MM.1S (cell line): ENCODE data around the gene ACBD6.

Experiments
- DNase-seq: peaks from one replicate; pipeline ENCODE4 v3.0.0-alpha.2; 2015
- H2AFZ ChIP-seq: fragments of 300-600 bp; sonication (generic); 2 replicates; pipeline ENCODE4 v1.6.0; 2016; ENCODE audit warnings: antibody characterized with exemption, low read length
- H3F3A ChIP-seq: fragments of 300-600 bp; sonication (generic); 2 replicates; pipeline ENCODE4 v1.6.1; 2016; ENCODE audit warnings: mild to moderate bottlenecking, antibody characterized with exemption, low read length, moderate library complexity, mixed read lengths; ENCODE audit not compliant: insufficient read depth
- H3K27ac ChIP-seq: fragments of 300-600 bp; sonication (generic); 2 replicates; pipeline ENCODE4 v1.5.1; 2016; ENCODE audit warnings: mild to moderate bottlenecking, low read length
- H3K27me3 ChIP-seq: fragments of 300-600 bp; sonication (generic); replicated peaks from 2 replicates; pipeline ENCODE4 v1.6.0; 2016; ENCODE audit warnings: low read length; ENCODE audit not compliant: insufficient read depth
- H3K36me3 ChIP-seq: fragments of 300-600 bp; sonication (generic); replicated peaks from 2 replicates; pipeline ENCODE4 v1.6.1; 2016; ENCODE audit warnings: mild to moderate bottlenecking, low read length, mixed read lengths; ENCODE audit not compliant: insufficient read depth
- H3K4me1 ChIP-seq: fragments of 300-600 bp; sonication (generic); 2 replicates; pipeline ENCODE4 v1.6.1; 2016; ENCODE audit warnings: low read length, mixed read lengths
- H3K4me2 ChIP-seq: fragments of 300-600 bp; sonication (generic); 2 replicates; pipeline ENCODE4 v1.6.0; 2016; ENCODE audit warnings: low read depth, low read length
- H3K4me3 ChIP-seq: fragments of 300-600 bp; sonication (generic); 2 replicates; pipeline ENCODE4 v1.5.1; 2016; ENCODE audit warnings: low read length, mixed read lengths
- H3K79me2 ChIP-seq: fragments of 300-600 bp; sonication (generic); 2 replicates; pipeline ENCODE4 v1.6.1; 2016; ENCODE audit warnings: mixed run types, low read length, mixed read lengths
- H3K9ac ChIP-seq: fragments of 300-600 bp; sonication (generic); 2 replicates; pipeline ENCODE4 v1.6.1; 2016; ENCODE audit warnings: low read length, mixed read lengths
- H3K9me2 ChIP-seq: fragments of 300-600 bp; sonication (generic); replicated peaks from 2 replicates; pipeline ENCODE4 v1.6.1; 2016; ENCODE audit warnings: mild to moderate bottlenecking, low read length, mixed read lengths; ENCODE audit not compliant: insufficient read depth
- H3K9me3 ChIP-seq: fragments of 300-600 bp; sonication (generic); replicated peaks from 2 replicates; pipeline ENCODE4 v1.6.1; 2016; ENCODE audit warnings: mild to moderate bottlenecking, low read length, mixed read lengths; ENCODE audit not compliant: insufficient read depth
- H4K20me1 ChIP-seq: fragments of 300-600 bp; sonication (generic); 2 replicates; pipeline ENCODE4 v1.6.1; 2016; ENCODE audit warnings: mild to moderate bottlenecking, low read length, moderate library complexity, mixed read lengths; ENCODE audit not compliant: insufficient read depth
- EZH2 ChIP-seq: fragments of 300-600 bp; sonication (generic); optimal IDR thresholded peaks from 2 replicates; pipeline ENCODE3; 2017; ENCODE audit warnings: low read depth, mild to moderate bottlenecking, antibody characterized with exemption, low read length, mixed read lengths
- EZH2phosphoT487 ChIP-seq: fragments of 300-600 bp; sonication (generic); IDR thresholded peaks from 2 replicates; pipeline ENCODE4 v1.6.1; 2018; ENCODE audit warnings: antibody characterized with exemption, low read length
- TF ChIP-seq, protein P1 (sequence below): fragments of 300-600 bp; sonication (generic); IDR thresholded peaks from 2 replicates; pipeline ENCODE4 v1.5.1; 2016; ENCODE audit warnings: antibody characterized with exemption, low read length, mixed read lengths

ACBD6 gene

DNA sequence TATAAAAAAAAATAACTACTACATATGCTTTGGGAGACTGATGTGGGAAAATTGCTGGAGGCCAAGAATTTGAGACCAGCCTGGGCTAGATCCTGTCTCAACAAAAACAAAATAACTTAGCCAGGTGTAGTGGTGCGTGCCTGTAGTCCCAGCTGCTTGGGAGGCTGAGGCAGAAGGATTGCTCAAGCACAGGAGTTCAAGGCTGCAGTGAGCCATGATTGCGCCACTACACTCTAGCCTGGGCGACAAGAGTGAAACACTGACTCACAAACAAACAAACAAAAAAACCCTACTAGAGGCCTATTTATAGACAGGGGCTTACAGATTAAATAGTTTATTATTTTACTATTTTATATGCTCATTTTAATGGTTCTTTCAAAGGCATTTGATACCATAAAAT, 192.3 kb downstream of the ACBD6 start:
- H3K36me3 ChIP-seq, result no peaks in the 10 kb centered on the region
- no peaks in the 10 kb centered on the region for H3K27me3 ChIP-seq
- no peaks in the 10 kb centered on the region for H3K79me2 ChIP-seq
- DNase-seq, result no peak
- no peaks in the 10 kb centered on the region for H3K9me3 ChIP-seq
- H3F3A ChIP-seq, result no peaks in the 10 kb centered on the region
- H3K4me2 ChIP-seq, result no peak overlapping the region
- no peaks in the 10 kb centered on the region for H3K4me1 ChIP-seq
- no peak overlapping the region for H2AFZ ChIP-seq
- no peak for TF ChIP-seq EZH2
- TF ChIP-seq, protein P1, sequence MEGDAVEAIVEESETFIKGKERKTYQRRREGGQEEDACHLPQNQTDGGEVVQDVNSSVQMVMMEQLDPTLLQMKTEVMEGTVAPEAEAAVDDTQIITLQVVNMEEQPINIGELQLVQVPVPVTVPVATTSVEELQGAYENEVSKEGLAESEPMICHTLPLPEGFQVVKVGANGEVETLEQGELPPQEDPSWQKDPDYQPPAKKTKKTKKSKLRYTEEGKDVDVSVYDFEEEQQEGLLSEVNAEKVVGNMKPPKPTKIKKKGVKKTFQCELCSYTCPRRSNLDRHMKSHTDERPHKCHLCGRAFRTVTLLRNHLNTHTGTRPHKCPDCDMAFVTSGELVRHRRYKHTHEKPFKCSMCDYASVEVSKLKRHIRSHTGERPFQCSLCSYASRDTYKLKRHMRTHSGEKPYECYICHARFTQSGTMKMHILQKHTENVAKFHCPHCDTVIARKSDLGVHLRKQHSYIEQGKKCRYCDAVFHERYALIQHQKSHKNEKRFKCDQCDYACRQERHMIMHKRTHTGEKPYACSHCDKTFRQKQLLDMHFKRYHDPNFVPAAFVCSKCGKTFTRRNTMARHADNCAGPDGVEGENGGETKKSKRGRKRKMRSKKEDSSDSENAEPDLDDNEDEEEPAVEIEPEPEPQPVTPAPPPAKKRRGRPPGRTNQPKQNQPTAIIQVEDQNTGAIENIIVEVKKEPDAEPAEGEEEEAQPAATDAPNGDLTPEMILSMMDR, result no peak
- no peak for TF ChIP-seq EZH2phosphoT487
- H3K9me2 ChIP-seq, result no peaks in the 10 kb centered on the region
- H3K9ac ChIP-seq, result no peak overlapping the region
- H3K27ac ChIP-seq, result no peak overlapping the region
- no peak overlapping the region for H3K4me3 ChIP-seq
- H4K20me1 ChIP-seq, result no peaks in the 10 kb centered on the region

- Histone ChIP-seq H3K27ac (no peak overlapping the region), H3K4me2 (no peak overlapping the region), H3K36me3 (no peaks in the 10 kb centered on the region), H3K9me3 (no peaks in the 10 kb centered on the region), H3K9ac (no peak overlapping the region), H3K4me1 (no peaks in the 10 kb centered on the region), H3K27me3 (no peaks in the 10 kb centered on the region), H2AFZ (no peak overlapping the region), H3K79me2 (no peaks in the 10 kb centered on the region), H3K4me3 (no peak overlapping the region), H3F3A (no peaks in the 10 kb centered on the region), H3K9me2 (no peaks in the 10 kb centered on the region), H4K20me1 (no peaks in the 10 kb centered on the region)
- no peak for DNase-seq
- TF ChIP-seq, protein P1, result no peak
- TF ChIP-seq EZH2 (no peak), EZH2phosphoT487 (no peak)
Measured at GRCh38 chr1:180309338-180309737, 193.0 kb downstream of the ACBD6 start.

GRCh38 chr1:180301135-180301742, 201.1 kb downstream of the ACBD6 start:
- no peaks in the 10 kb centered on the region for H3K36me3 ChIP-seq
- no peaks in the 10 kb centered on the region for H3K27me3 ChIP-seq
- no peaks in the 10 kb centered on the region for H3K4me1 ChIP-seq
- H3K4me3 ChIP-seq, result no peak overlapping the region
- TF ChIP-seq EZH2 (no peak), EZH2phosphoT487 (no peak)
- TF ChIP-seq, protein P1, result no peak
- no peak overlapping the region for H3K9ac ChIP-seq
- no peak overlapping the region for H3K4me2 ChIP-seq
- no peaks in the 10 kb centered on the region for H3K9me3 ChIP-seq
- H3K9me2 ChIP-seq, result no peaks in the 10 kb centered on the region
- no peaks in the 10 kb centered on the region for H3K79me2 ChIP-seq
- no peak overlapping the region for H3K27ac ChIP-seq
- no peaks in the 10 kb centered on the region for H4K20me1 ChIP-seq
- H2AFZ ChIP-seq, result no peak overlapping the region
- no peak for DNase-seq
- H3F3A ChIP-seq, result no peaks in the 10 kb centered on the region
